ENCODE data around the gene OR13J1.
"Not testable (repeated sequence)": the region's sequence is repeated elsewhere in the genome, so short reads cannot be mapped to it uniquely, and the experiment has no call there.

OR13J1 gene

GRCh38 chr9:35904338-35904737 lies 34.1 kb upstream of the OR13J1 start:
- DNase-seq (ENCODE audit: low spot score), result no peak

- no peak for DNase-seq (ENCODE audit: low spot score)
These were observed 32.8 kb upstream of the OR13J1 start for GRCh38 chr9:35903049-35903448.

DNA sequence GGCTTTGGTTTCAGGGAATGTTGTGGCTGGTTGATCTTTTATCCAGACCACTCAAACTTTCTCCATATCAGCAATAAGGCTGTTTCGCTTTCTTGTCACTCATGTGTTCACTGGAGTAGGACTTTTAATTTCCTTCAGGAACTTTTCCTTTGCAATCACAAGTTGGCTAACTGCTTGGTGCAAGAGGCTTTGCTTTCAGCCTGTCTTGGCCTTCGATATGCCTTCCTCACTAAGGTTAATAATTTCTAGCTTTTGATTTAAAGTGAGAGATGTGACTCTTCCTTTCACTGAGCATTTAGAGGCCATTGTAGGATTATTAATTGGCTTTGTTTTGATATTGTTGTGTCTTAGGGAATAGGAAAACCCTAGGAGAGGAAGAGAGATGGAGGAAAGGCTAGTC lies 28.8 kb upstream of the OR13J1 start:
- DNase-seq (ENCODE audit: low spot score), result no peak

GRCh38 chr9:35898337-35898736 lies 28.1 kb upstream of the OR13J1 start:
- DNase-seq (ENCODE audit: low spot score), result no peak

DNA sequence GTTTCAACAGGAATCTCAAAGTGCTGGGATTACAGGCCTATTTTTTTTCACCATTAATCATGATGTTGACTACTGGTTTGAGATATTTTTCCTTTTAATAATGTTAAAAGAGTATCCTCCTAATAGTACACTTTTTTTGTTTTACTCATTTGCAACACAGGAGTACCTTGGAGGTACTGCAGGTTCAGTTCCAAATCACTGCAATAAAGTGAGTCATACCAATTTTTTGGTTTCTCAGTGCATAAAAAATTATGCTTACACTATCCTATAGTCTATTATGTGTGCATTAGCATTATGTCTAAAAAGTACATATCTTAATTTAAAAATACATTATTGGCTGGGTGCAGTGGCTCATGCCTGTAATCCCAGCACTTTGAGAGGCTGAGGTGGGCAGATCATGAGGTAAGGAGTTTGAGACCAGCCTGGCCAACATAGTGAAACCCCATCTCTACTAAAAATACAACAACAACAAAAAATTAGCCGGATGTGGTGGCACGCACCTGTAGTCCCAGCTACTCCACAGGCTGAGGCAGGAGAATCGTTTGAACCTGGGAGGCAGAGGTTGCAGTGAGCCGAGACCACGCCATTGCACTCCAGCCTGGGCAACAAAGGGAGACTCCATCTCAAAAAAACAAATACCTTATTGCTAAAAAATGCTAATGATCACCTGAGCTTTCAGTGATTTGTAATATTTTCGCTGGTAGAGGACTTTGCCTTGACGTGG lies 27.3 kb upstream of the OR13J1 start:
- not testable (repeated sequence) for DNase-seq (ENCODE audit: low spot score)

- no peak for DNase-seq (ENCODE audit: low spot score)
These were observed 26.4 kb upstream of the OR13J1 start for GRCh38 chr9:35896570-35896969.

DNA sequence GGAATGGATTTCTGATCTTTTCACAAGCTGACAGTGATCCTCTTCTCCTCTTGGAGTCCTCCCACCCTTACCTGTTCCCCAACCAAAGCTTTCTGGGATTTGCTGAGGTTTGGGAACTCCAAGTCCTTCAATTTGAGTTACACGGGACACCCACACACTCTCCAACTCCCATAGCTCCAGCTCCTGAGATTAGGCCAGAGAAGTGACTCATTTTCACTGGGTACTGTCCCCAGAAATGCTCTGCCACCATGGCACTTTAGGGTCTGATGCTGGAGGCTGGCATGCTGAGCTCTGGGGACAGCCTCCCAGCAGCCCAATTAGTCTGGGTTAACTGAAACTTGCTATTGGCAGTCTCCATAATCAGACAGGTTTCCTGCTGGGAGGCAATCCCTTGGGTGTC lies 21.9 kb upstream of the OR13J1 start:
- DNase-seq (ENCODE audit: low spot score), result no peak

DNA sequence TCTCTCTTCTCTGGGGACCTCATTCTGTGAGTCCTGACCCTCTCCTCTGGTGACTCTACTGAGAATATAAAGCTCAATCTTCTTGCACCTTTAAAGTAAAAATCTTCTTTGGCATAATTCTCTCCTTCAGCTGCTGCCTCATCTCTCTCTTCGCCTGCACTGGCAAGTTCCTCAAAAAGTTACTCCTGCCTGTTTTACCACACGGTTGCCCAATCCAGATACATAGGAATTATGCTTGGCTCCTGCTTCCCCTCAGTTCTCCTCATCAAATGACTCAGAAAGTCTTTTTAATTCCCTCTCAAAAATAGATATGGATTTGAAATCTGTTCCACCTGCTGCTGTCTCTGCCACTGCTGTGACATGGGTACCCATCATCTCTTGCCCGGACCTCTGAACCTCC lies 21.4 kb upstream of the OR13J1 start:
- DNase-seq (ENCODE audit: low spot score), result no peak

- DNase-seq (ENCODE audit: low spot score), result not testable (repeated sequence)
These were observed 14.7 kb upstream of the OR13J1 start for GRCh38 chr9:35884908-35885307.

DNA sequence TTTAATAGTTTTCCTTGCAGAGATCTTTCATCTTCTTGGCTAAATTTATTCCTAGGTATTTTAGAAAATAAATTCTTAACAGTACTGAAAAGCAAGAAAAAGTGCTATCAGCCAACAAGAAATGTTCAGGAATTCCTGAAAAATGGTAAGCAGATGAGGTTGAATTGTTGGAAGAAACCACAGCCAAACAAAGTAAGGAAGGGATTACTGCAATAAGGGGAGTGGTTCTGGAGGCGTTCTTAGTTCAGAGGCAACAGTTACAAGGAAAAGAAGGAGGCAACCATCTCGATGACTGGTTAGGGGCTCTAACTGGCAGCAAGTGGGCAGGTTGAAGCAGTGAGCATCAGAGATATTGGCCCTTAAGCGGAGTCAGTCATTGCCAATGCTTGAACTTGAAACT lies 12.8 kb upstream of the OR13J1 start:
- no peak for DNase-seq (ENCODE audit: low spot score)

DNA sequence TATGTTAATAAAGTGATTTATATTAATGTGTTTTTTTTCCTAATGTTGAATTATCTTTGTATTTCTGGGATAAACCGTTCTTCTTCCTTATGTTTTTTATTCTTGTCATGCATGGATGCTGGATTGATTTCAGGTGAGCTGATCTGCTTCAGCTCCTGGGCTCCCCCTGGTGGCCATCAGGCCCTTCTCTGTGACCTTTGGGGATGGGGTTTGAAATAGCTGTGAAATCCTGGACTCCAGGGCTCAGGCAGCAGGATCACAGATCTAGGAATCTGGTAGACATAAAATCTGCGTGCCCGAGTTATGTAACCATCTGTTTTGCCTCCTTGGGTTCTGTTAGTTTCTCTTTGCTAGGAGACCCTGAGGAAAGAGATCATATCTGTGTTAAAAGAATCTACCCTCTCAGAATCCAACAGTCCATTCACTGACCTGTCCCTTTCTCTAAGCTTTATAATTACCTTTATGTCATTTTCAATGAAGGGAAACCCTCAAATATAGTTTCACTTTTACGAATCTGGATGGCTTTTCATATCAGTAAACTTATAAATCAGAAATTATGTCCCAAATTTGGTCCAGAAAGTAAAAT lies 12.2 kb upstream of the OR13J1 start:
- DNase-seq (ENCODE audit: low spot score), result peak; percentile 71

DNA sequence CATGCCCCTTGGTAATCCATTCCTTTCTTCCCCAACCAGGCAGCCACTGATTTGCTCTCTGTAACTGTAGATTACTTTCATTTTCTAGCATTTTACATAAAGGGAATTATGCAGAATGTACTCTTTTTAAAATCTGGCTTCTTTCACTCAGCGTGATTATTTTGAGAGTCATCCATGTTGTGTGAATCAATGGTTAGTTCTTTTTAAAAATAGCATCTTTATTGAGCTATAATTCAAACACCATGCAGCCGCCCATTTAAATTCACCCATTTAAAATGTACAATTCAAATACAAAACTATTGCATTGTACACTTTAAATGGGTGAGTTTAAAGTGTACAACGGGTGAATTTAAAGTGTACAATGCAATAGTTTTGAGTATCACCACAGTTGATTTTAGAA lies 2.3 kb upstream of the OR13J1 start:
- DNase-seq (ENCODE audit: low spot score), result no peak

GRCh38 chr9:35871545-35871944 lies 1.3 kb upstream of the OR13J1 start:
- DNase-seq (ENCODE audit: low spot score), result no peak

DNA sequence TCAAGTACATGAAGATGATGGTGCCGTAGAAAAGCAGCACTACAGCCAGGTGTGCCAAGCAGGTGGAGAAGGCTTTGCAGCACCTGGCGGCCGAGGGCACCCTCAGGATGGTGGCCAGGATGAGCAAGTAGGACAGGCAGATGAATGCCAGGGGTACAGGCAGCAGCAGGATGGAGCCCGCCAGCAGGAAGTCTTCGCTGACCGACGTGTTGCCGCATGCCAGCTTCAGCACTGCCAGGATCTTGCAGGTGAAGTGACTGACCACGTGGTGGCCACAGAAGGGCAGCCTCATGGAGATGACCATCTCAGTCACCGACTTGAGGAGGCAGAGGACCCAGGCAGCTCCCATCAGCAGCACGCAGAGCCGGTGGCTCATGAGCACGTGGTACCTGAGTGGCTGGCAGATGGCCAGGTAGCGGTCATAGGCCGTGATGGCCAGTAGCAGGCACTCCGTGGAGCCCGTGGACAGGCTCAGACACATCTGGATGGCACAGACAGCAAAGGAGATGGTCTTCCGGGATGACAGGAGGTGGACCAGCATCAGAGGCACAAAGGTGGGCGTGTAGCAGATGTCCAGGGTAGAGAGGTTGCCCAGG lies 482 bp downstream of the OR13J1 start:
- no peak for DNase-seq (ENCODE audit: low spot score)

DNA sequence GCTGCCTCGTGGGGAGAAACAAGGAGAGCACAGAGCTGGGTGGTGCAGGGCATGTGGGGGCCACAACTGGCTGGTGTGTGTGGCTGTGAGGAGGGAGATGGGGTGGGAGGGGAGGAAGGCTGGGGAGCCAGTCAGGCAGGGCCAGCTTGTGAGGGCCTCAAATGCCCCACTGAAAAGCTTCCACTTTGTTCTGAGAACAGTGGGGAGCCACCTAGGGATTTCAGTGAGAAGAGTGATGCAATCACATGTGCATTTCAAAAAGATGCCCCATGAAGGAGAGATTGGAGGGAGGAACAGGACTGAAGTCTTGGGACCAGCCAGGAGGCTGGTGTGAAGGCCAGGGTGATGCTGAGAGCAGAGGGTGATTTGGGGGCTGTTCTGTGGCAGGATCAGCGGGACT lies 1.3 kb downstream of the OR13J1 start:
- DNase-seq (ENCODE audit: low spot score), result no peak

DNA sequence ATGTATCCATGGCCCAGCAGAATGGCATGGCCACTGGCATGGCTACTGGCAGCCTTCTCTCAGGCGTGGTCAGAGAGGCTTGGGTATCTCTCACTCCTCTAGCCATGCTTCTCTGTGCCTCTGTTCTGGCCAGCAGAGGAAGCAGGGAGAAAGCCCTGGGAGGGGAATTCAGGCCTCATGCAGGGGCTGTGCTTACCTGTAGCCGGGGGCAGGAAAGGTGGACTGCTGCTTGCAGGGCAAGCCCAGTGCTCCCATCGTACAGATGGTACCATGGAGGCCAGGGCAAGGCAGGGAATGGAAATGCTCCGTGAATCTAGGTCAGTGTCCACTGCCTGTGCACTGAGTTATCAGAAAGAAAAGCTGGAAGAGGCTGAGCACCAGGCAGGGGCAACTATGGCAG lies 2.7 kb downstream of the OR13J1 start:
- no peak for DNase-seq (ENCODE audit: low spot score)

DNA sequence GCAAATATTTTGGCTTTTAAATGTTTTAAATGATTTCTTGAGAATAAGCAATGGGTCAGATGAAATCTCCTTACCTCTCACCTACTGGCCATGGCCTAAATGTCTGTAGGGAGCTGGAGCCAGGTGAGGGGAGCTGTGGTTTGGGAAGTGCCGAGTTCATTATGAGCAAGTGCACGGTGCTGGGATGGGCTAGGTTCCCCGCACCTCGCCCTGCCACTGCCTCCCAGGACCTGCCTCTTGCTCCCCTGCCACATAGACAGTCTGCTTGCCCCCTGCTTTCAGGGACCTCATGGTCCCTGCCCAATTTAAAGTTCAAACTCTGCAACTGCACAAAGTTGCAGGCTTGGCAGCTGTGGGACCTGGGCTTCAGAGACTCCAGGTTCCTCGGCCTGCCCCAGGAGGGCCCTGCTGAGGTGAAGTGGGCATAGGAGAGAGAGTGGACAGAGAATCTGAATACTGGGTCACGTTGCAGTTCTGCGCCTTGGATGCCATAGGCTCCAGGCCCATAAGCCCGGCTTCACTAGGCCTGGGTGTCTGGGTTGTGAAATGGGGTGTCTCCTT lies 5.4 kb downstream of the OR13J1 start:
- no peak for DNase-seq (ENCODE audit: low spot score)

DNA sequence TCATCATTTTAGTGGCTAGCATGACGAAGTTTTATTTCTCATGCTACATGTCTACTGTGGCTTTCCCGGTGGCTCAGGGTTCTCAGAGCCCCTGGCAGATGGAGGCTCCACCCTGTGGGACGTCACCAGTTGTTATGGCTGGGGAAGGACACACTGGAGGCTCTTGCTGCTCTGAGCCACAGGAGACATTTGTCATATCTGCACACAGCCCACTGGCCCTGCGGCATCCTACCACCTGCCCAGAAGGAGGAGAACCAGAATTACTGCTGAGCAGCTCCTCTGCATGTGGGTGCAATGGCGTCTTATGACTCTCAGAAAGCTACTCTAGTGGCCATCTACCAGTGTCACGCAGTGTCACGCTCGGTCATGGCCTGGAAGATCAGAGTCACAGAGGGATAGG lies 6.6 kb downstream of the OR13J1 start:
- DNase-seq (ENCODE audit: low spot score), result no peak

DNA sequence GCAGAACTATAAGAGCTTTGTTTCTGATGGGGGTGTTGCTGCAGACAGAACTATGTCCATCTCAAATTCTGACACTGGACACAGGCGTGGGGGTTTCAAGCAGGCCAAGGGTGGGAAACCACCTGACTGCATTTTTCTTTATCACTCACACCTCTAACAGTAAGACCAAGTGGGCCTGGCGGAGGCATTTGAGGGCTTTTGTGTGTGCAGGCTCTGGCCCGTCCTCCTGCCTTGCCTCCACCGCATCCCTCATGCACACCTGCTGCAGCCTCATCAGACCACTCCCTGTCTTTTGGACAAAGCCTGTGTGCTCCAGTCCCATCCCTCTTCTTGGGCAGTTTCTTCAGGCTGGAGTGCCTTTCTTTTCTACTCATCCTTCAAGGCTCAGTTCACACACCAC lies 7.9 kb downstream of the OR13J1 start:
- DNase-seq (ENCODE audit: low spot score), result no peak

- no peak for DNase-seq (ENCODE audit: low spot score)
These were observed 8.9 kb downstream of the OR13J1 start for GRCh38 chr9:35861161-35861897.

DNA sequence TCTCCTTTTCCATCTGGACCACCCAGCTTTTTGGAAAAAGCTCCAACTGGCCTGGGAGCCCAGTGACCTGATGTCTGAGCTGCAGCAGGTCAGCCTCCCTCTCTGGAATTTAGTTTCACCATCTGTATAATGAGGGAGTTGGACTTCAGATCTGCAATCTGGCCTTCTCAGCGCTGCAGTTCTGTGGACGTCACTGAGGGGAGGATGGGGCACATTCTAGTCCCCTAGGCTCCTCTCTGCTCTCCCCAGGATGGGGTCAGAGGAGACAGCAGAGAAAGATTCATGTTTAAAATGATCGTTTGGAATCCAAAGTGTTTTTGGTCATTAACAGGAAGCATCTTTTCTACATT lies 10.2 kb downstream of the OR13J1 start:
- DNase-seq (ENCODE audit: low spot score), result no peak

- no peak for DNase-seq (ENCODE audit: low spot score)
These were observed 10.8 kb downstream of the OR13J1 start for GRCh38 chr9:35859310-35859989.

Data from putamen (tissue), 1 donor.